H9 (cell line): ENCODE measurements around the gene TIPARP. TPM values are rescaled to one million over a fixed set of nuclear protein-coding genes. Genes with fewer than 3 reads are reported as not detected.

ENCODE experiments used
- DNase-seq: peaks from one replicate; pipeline ENCODE4 v3.0.0-alpha.2; 2017
- H2AFZ ChIP-seq: one replicate; pipeline ENCODE4 v1.6.1; 2013; ENCODE audit warnings: mild to moderate bottlenecking, low read length, control low read depth, moderate library complexity
- H2AK5ac ChIP-seq: 2 replicates; pipeline ENCODE4 v1.6.1; 2013; ENCODE audit warnings: low read length, control low read depth, mixed read lengths; ENCODE audit not compliant: insufficient read length
- H2BK120ac ChIP-seq: one replicate; pipeline ENCODE4 v1.6.1; 2013; ENCODE audit warnings: low read depth, mild to moderate bottlenecking, low read length, control low read depth, inconsistent platforms; ENCODE audit not compliant: poor library complexity, severe bottlenecking
- H2BK12ac ChIP-seq: 2 replicates; pipeline ENCODE4 v1.6.1; 2013; ENCODE audit warnings: low read length, control low read depth, mixed read lengths, low read depth; ENCODE audit not compliant: insufficient read length
- H2BK15ac ChIP-seq: 2 replicates; pipeline ENCODE4 v1.6.1; 2013; ENCODE audit warnings: low read depth, low read length, control low read depth
- H2BK20ac ChIP-seq: one replicate; pipeline ENCODE4 v1.6.1; 2013; ENCODE audit warnings: low read depth, mild to moderate bottlenecking, low read length, control low read depth, inconsistent platforms; ENCODE audit not compliant: poor library complexity, severe bottlenecking
- H2BK5ac ChIP-seq: 2 replicates; pipeline ENCODE4 v1.6.1; 2013; ENCODE audit warnings: low read length, control low read depth, mixed read lengths; ENCODE audit not compliant: insufficient read length
- H3K14ac ChIP-seq: 2 replicates; pipeline ENCODE4 v1.6.1; 2013; ENCODE audit warnings: low read length, control low read depth; ENCODE audit not compliant: insufficient read depth
- H3K18ac ChIP-seq: 2 replicates; pipeline ENCODE4 v1.6.1; 2013; ENCODE audit warnings: low read depth, mild to moderate bottlenecking, mixed read lengths, low read length, control low read depth; ENCODE audit not compliant: insufficient read length
- H3K23ac ChIP-seq: 2 replicates; pipeline ENCODE4 v1.6.1; 2013; ENCODE audit warnings: low read length, control low read depth, mixed read lengths, low read depth; ENCODE audit not compliant: insufficient read length
- H3K23me2 ChIP-seq: 2 replicates; pipeline ENCODE4 v1.6.1; 2013; ENCODE audit warnings: low read depth, mild to moderate bottlenecking, mixed read lengths, low read length, control low read depth; ENCODE audit not compliant: insufficient read length, poor library complexity, severe bottlenecking
- H3K27ac ChIP-seq: 2 replicates; pipeline ENCODE4 v1.5.1; 2013; ENCODE audit warnings: low read length, control low read depth, mixed read lengths, low read depth; ENCODE audit not compliant: insufficient read length
- H3K27me3 ChIP-seq: 2 replicates; pipeline ENCODE4 v1.6.1; 2013; ENCODE audit warnings: low read length, control low read depth, inconsistent platforms; ENCODE audit not compliant: insufficient read depth
- H3K4ac ChIP-seq: 2 replicates; pipeline ENCODE4 v1.6.1; 2013; ENCODE audit warnings: low read depth, mild to moderate bottlenecking, control low read depth, inconsistent platforms, low read length, moderate library complexity
- H3K4me1 ChIP-seq: 2 replicates; pipeline ENCODE4 v1.6.1; 2013; ENCODE audit warnings: low read length, control low read depth, inconsistent platforms; ENCODE audit not compliant: insufficient read depth
- H3K4me2 ChIP-seq: 2 replicates; pipeline ENCODE4 v1.6.1; 2013; ENCODE audit warnings: low read length, control low read depth, mixed read lengths; ENCODE audit not compliant: insufficient read length, insufficient read depth
- H3K56ac ChIP-seq: 2 replicates; pipeline ENCODE4 v1.6.1; 2013; ENCODE audit warnings: low read depth, mild to moderate bottlenecking, mixed read lengths, low read length, control low read depth; ENCODE audit not compliant: insufficient read length
- H3K79me1 ChIP-seq: 2 replicates; pipeline ENCODE4 v1.6.1; 2013; ENCODE audit warnings: low read depth, mild to moderate bottlenecking, moderate library complexity, low read length, control low read depth, inconsistent platforms; ENCODE audit not compliant: insufficient read depth, poor library complexity, severe bottlenecking
- H3K79me2 ChIP-seq: 2 replicates; pipeline ENCODE4 v1.6.1; 2013; ENCODE audit warnings: low read length, control low read depth, inconsistent platforms; ENCODE audit not compliant: insufficient read depth
- H3K9ac ChIP-seq: 2 replicates; pipeline ENCODE4 v1.6.1; 2013; ENCODE audit warnings: low read length, control low read depth, mixed read lengths; ENCODE audit not compliant: insufficient read length; ENCODE audit errors: extremely low read depth
- H3K9me3 ChIP-seq: one replicate; pipeline ENCODE4 v1.6.1; 2013; ENCODE audit warnings: low read depth, low read length, inconsistent platforms; ENCODE audit not compliant: control insufficient read depth
- H3T11ph ChIP-seq: one replicate; pipeline ENCODE4 v1.6.1; 2013; ENCODE audit warnings: mild to moderate bottlenecking, low read length, control low read depth, inconsistent platforms
- H4K20me1 ChIP-seq: one replicate; pipeline ENCODE4 v1.6.1; 2013; ENCODE audit not compliant: control insufficient read depth, insufficient read length, insufficient read depth
- H4K5ac ChIP-seq: 2 replicates; pipeline ENCODE4 v1.6.1; 2013; ENCODE audit warnings: low read depth, mild to moderate bottlenecking, mixed read lengths, low read length, control low read depth; ENCODE audit not compliant: insufficient read length
- H4K8ac ChIP-seq: replicated peaks from 2 replicates; pipeline ENCODE4 v1.6.1; 2013; ENCODE audit warnings: low read length, control low read depth, mixed read lengths, low read depth; ENCODE audit not compliant: insufficient read length
- H4K91ac ChIP-seq: 2 replicates; pipeline ENCODE4 v1.6.1; 2013; ENCODE audit warnings: low read depth, mild to moderate bottlenecking, moderate library complexity, mixed read lengths, low read length, control low read depth; ENCODE audit not compliant: insufficient read length
- H3K27ac Mint-ChIP-seq, 3 experiments: 2 replicates in 2 of 3; 3 replicates in 1 of 3; pipeline ENCODE4 v1.8.0; 2020 to 2021; ENCODE audit warnings: mixed read lengths in 3 of 3, mild to moderate bottlenecking in 1 of 3, moderate library complexity in 1 of 3
- H3K27me3 Mint-ChIP-seq: 2 replicates; pipeline ENCODE4 v1.8.0; 2021; ENCODE audit warnings: low read depth, mild to moderate bottlenecking, moderate library complexity, mixed read lengths
- H3K36me3 Mint-ChIP-seq, 3 experiments: 2 replicates in 2 of 3; 3 replicates in 1 of 3; pipeline ENCODE4 v1.8.0; 2020 to 2021; ENCODE audit warnings: low read depth in 3 of 3, mixed read lengths in 3 of 3; ENCODE audit not compliant: insufficient read depth in 1 of 3
- H3K4me1 Mint-ChIP-seq, 2 experiments: 2 replicates each; pipeline ENCODE4 v1.8.0; 2020; ENCODE audit warnings: mixed read lengths in 2 of 2
- H3K4me3 Mint-ChIP-seq, 2 experiments: 2 replicates in 1 of 2; 3 replicates in 1 of 2; pipeline ENCODE4 v1.8.0; 2020 to 2021; ENCODE audit warnings: mild to moderate bottlenecking in 2 of 2, mixed read lengths in 2 of 2, moderate library complexity in 1 of 2
- H3K9me3 Mint-ChIP-seq, 2 experiments: 2 replicates in 1 of 2; 3 replicates in 1 of 2; pipeline ENCODE4 v1.8.0; 2020; ENCODE audit warnings: mild to moderate bottlenecking in 2 of 2, mixed read lengths in 2 of 2, moderate library complexity in 1 of 2
- CTCF ChIP-seq: fragments of 200-600 bp; sonication (generic); conservative IDR thresholded peaks from 3 replicates; pipeline ENCODE4 v1.8.0; 2021; ENCODE audit warnings: antibody characterized with exemption, mild to moderate bottlenecking
- total RNA-seq: library from RNA; stranded (reverse); gene quantifications from 2 replicates; pipeline ENCODE4 v1.2.1, GENCODE V29; 2021

The TIPARP gene
- total RNA-seq, 1 experiment from 2014 or later = 5.9 TPM

DNA sequence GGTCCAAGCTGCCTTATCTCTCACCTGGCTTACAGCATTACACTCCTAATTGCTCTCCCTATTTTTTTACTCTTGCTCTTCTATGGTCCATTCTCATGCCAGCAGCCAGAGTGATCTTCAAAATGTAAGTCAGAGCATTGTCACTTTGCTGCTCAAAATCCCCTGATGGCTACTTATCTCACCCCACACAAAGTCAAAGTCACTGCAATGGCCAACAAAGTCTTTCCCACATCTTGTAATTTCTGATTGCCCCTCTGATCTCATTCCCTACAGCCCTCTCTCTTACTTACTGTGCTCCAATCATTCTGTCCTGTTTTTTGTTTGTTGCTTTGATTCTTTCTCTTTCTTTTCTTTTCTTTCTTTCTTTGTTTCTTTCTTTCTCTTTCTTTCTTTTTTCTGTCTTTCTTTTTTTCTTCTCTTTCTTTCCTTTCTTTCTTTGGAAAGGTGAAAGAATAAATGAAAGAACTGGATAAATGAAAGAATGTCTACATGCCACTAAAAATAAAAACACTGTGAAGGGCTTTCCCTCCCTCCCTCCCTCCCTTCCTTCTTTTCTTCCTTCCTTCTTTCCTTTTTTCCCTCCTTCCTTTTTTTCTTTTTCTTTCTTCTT, 34.9 kb upstream of the TIPARP start:
- H2BK15ac ChIP-seq = no peak overlapping the region
- H3K36me3 Mint-ChIP-seq = no peaks in the 10 kb centered on the region
- no peak overlapping the region for H3K23ac ChIP-seq
- no peak overlapping the region for H2BK5ac ChIP-seq
- no peaks in the 10 kb centered on the region for H3K9me3 Mint-ChIP-seq
- H2AFZ ChIP-seq = no peak overlapping the region
- peaks cover 5% of the 10 kb centered on the region; the same call in 1 of the 2 replicates for H3K4me1 ChIP-seq
- H4K8ac ChIP-seq = no peak overlapping the region
- no peak overlapping the region for H3K4ac ChIP-seq
- H3K4me1 Mint-ChIP-seq = peaks cover 18 to 19% of the 10 kb centered on the region in 2 experiments
- no peaks in the 10 kb centered on the region for H3K79me2 ChIP-seq
- no peaks in the 10 kb centered on the region for H3K27me3 ChIP-seq
- no peak for DNase-seq
- no peak overlapping the region for H3K27ac Mint-ChIP-seq
- TF ChIP-seq CTCF = no peak
- H4K91ac ChIP-seq = no peak overlapping the region
- no peak overlapping the region for H3K18ac ChIP-seq
- H4K20me1 ChIP-seq = no peaks in the 10 kb centered on the region
- H3K14ac ChIP-seq = no peak overlapping the region
- H3K4me2 ChIP-seq = no peak overlapping the region
- H2AK5ac ChIP-seq = no peak overlapping the region
- no peak overlapping the region for H3T11ph ChIP-seq
- no peak overlapping the region for H3K56ac ChIP-seq
- H2BK120ac ChIP-seq = no peak overlapping the region
- H3K27ac ChIP-seq = no peak overlapping the region
- no peak overlapping the region for H2BK12ac ChIP-seq
- no peaks in the 10 kb centered on the region for H3K9me3 ChIP-seq
- H3K4me3 Mint-ChIP-seq = no peak overlapping the region
- no peaks in the 10 kb centered on the region for H3K79me1 ChIP-seq
- no peak overlapping the region for H4K5ac ChIP-seq
- H3K27me3 Mint-ChIP-seq = no peaks in the 10 kb centered on the region
- no peaks in the 10 kb centered on the region for H3K23me2 ChIP-seq
- H2BK20ac ChIP-seq = no peak overlapping the region
- no peak overlapping the region for H3K9ac ChIP-seq
